ENCODE measurements around the gene MKRN1. TPM values are rescaled to one million over a fixed set of nuclear protein-coding genes. Genes with fewer than 3 reads are reported as not detected.

The MKRN1 gene
- 10 to 100 TPM; 45.9 to 75.7 (median 60.0) TPM for total RNA-seq

- peak within 1 kb of the TSS; percentile 41 to 94 (median 92) for H3K27ac ChIP-seq
Measured at GRCh38 chr7:140479062-140479738, at the start of gene MKRN1. Gene MKRN1, minus strand, starts transcription at chr7:140479505. Its CDS starts 161 bp downstream, at chr7:140479344.

GRCh38 chr7:140526787-140527664 is 47.7 kb upstream of the MKRN1 start:
- TF ChIP-seq EP300 (IDR thresholded peaks at IDR 0.05), result no peak
- no peaks in the 10 kb centered on the region for H3K27me3 ChIP-seq
- peak overlapping the region in 2 of 4 donors; percentile 25 to 43 for H3K27ac ChIP-seq
- H3K36me3 ChIP-seq, result peaks cover 0 to 26% (median 0%) of the 10 kb centered on the region in 3 donors
- DNase-seq (ENCODE audit: low spot score in 2 of 2), result no peak
- 51 to 59% methylated on average over 28 to 31 of the region's 31 CpGs for WGBS, 2 donors
- H3K4me3 ChIP-seq, result no peak overlapping the region
- peaks cover 0 to 20% (median 5%) of the 10 kb centered on the region in 4 donors for H3K4me1 ChIP-seq
- H3K9me3 ChIP-seq, result no peaks in the 10 kb centered on the region

More at GRCh38 chr7:140479062-140479738, at the start of gene MKRN1:
- H3K4me3 ChIP-seq, result peak within 1 kb of the TSS; percentile 61 to 100 (median 98)
- 1% methylated on average over 31 to 35 of the region's 71 CpGs for WGBS, 2 donors
- peak; percentile 81 to 85 for DNase-seq (ENCODE audit: low spot score in 2 of 2)
- no peaks in the 10 kb centered on the region for H3K27me3 ChIP-seq
- no peaks in the 10 kb centered on the region for H3K9me3 ChIP-seq
- peaks cover 0 to 32% (median 16%) of the 10 kb centered on the region in 4 donors for H3K4me1 ChIP-seq
- H3K36me3 ChIP-seq, result no peaks in the 10 kb centered on the region
- TF ChIP-seq CTCF (IDR thresholded peaks at IDR 0.05), result no peak
- peak; percentile 51 to 75 for TF ChIP-seq POLR2A (IDR thresholded peaks at IDR 0.05)
- peak; percentile 24 to 88 for TF ChIP-seq EP300 (IDR thresholded peaks at IDR 0.05)

- no peaks in the 10 kb centered on the region for H3K9me3 ChIP-seq
- TF ChIP-seq EP300 (IDR thresholded peaks at IDR 0.05), result no peak
- TF ChIP-seq POLR2A (IDR thresholded peaks at IDR 0.05), result no peak
- no peak for TF ChIP-seq CTCF (IDR thresholded peaks at IDR 0.05)
- no peak for DNase-seq (ENCODE audit: low spot score in 2 of 2)
- H3K4me3 ChIP-seq, result no peak overlapping the region
- no peaks in the 10 kb centered on the region for H3K27me3 ChIP-seq
- H3K4me1 ChIP-seq, result peaks cover 0 to 20% (median 5%) of the 10 kb centered on the region in 4 donors
- H3K36me3 ChIP-seq, result peaks cover 0 to 31% (median 0%) of the 10 kb centered on the region in 3 donors
- H3K27ac ChIP-seq, result peak overlapping the region in 2 of 4 donors; percentile 25 to 43
- 78 to 82% methylated on average over 8 to 9 of the region's 9 CpGs for WGBS, 2 donors
Measured at GRCh38 chr7:140526214-140526613, 46.9 kb upstream of the MKRN1 start.

GRCh38 chr7:140525743-140526142 is 46.4 kb upstream of the MKRN1 start:
- H3K9me3 ChIP-seq, result no peaks in the 10 kb centered on the region
- no peaks in the 10 kb centered on the region for H3K27me3 ChIP-seq
- peak overlapping the region in 1 of 4 donors; percentile 25 for H3K27ac ChIP-seq
- H3K4me3 ChIP-seq, result no peak overlapping the region
- H3K36me3 ChIP-seq, result peaks cover 0 to 35% (median 0%) of the 10 kb centered on the region in 3 donors
- no peak for DNase-seq (ENCODE audit: low spot score in 2 of 2)
- H3K4me1 ChIP-seq, result peaks cover 0 to 20% (median 5%) of the 10 kb centered on the region in 4 donors
- WGBS, 2 donors, result 76 to 79% methylated on average over 8 to 10 of the region's 10 CpGs
- TF ChIP-seq POLR2A (IDR thresholded peaks at IDR 0.05) (no peak), CTCF (IDR thresholded peaks at IDR 0.05) (no peak), EP300 (IDR thresholded peaks at IDR 0.05) (no peak)

GRCh38 chr7:140521421-140521820 is 42.1 kb upstream of the MKRN1 start:
- 65 to 81% methylated on average over 3 of the region's 3 CpGs for WGBS, 2 donors
- H3K36me3 ChIP-seq, result peaks cover 0 to 51% (median 0%) of the 10 kb centered on the region in 3 donors
- TF ChIP-seq EP300 (IDR thresholded peaks at IDR 0.05) (no peak), CTCF (IDR thresholded peaks at IDR 0.05) (no peak), POLR2A (IDR thresholded peaks at IDR 0.05) (no peak)
- no peaks in the 10 kb centered on the region for H3K9me3 ChIP-seq
- no peak for DNase-seq (ENCODE audit: low spot score in 2 of 2)
- H3K4me3 ChIP-seq, result no peak overlapping the region
- peaks cover 0 to 28% (median 6%) of the 10 kb centered on the region in 4 donors for H3K4me1 ChIP-seq
- no peaks in the 10 kb centered on the region for H3K27me3 ChIP-seq
- no peak overlapping the region for H3K27ac ChIP-seq
